Naive thymus-derived CD4-positive, alpha-beta T cell (primary cell): ENCODE measurements around the gene TEPSIN. TPM values are rescaled to one million over a fixed set of nuclear protein-coding genes. Genes with fewer than 3 reads are reported as not detected.
A peak's percentile ranks its signal among the peaks of the same experiment; 100 is the strongest.

Source experiments
- ATAC-seq: fragments of 150-1000 bp; cut with Tn5 transposase; 2 replicates; pipeline ENCODE4 v1.10.0; 2021; ENCODE audit warnings: mild to moderate bottlenecking, moderate library complexity
- CTCF ChIA-PET: fragments of 350-600 bp; sonication (Branson Sonifier 250); formaldehyde crosslinking; loops from one replicate; lab custom pipeline; 2021; ENCODE audit warnings: antibody characterized with exemption; lab: Charles Lee
- POLR2A ChIA-PET: fragments of 350-600 bp; sonication (Branson Sonifier 250); formaldehyde crosslinking; loops from one replicate; lab custom pipeline; 2021; ENCODE audit warnings: antibody characterized with exemption, inconsistent platforms; lab: Charles Lee
- DNase-seq, 9 donors: peaks; one replicate each; pipeline versions ENCODE4 v3.0.0 to v3.0.0-alpha.2; 2020 to 2022; ENCODE audit warnings: mixed read lengths in 1 of 9
- H3K27ac ChIP-seq: one replicate; pipeline ENCODE4 v1.7.0; 2013; ENCODE audit warnings: mild to moderate bottlenecking, low read depth, low read length, moderate library complexity
- H3K27me3 ChIP-seq, 2 donors: one replicate each; pipeline ENCODE4 v1.7.0; 2013; ENCODE audit warnings: low read length in 2 of 2, mild to moderate bottlenecking in 2 of 2, moderate library complexity in 2 of 2; ENCODE audit not compliant: control insufficient read depth in 2 of 2, insufficient read depth in 2 of 2
- H3K36me3 ChIP-seq, 3 experiments: 1 replicate in 2 of 3; 2 replicates in 1 of 3; pipeline ENCODE4 v1.7.0; 2013; ENCODE audit warnings: low read length in 3 of 3, mild to moderate bottlenecking in 3 of 3, moderate library complexity in 1 of 3; ENCODE audit not compliant: insufficient read depth in 3 of 3, control insufficient read depth in 2 of 3
- H3K4me1 ChIP-seq, 2 donors: one replicate each; pipeline ENCODE4 v1.7.0; 2013; ENCODE audit warnings: low read length in 2 of 2, mild to moderate bottlenecking in 2 of 2, moderate library complexity in 1 of 2; ENCODE audit not compliant: control insufficient read depth in 2 of 2, insufficient read depth in 2 of 2
- H3K4me3 ChIP-seq: 2 replicates; pipeline ENCODE4 v1.7.0; 2013; ENCODE audit warnings: mild to moderate bottlenecking, low read length
- H3K9me3 ChIP-seq, 3 experiments: 1 replicate in 2 of 3; 2 replicates in 1 of 3; pipeline ENCODE4 v1.7.0; 2013; ENCODE audit warnings: low read length in 3 of 3; ENCODE audit not compliant: control insufficient read depth in 2 of 3
- H3K27ac Mint-ChIP-seq, 9 donors: one replicate each; pipeline ENCODE4 v1.8.0; 2020 to 2022; ENCODE audit warnings: mixed read lengths in 9 of 9, mild to moderate bottlenecking in 8 of 9, moderate library complexity in 5 of 9, inconsistent platforms in 2 of 9
- H3K27me3 Mint-ChIP-seq, 5 donors: one replicate each; pipeline ENCODE4 v1.8.0; 2021 to 2022; ENCODE audit warnings: mixed read lengths in 5 of 5, mild to moderate bottlenecking in 1 of 5
- H3K36me3 Mint-ChIP-seq, 5 donors: one replicate each; pipeline ENCODE4 v1.8.0; 2020 to 2022; ENCODE audit warnings: mixed read lengths in 5 of 5, mild to moderate bottlenecking in 3 of 5, inconsistent platforms in 1 of 5
- H3K4me1 Mint-ChIP-seq, 7 donors: one replicate each; pipeline ENCODE4 v1.8.0; 2020 to 2022; ENCODE audit warnings: mixed read lengths in 7 of 7, mild to moderate bottlenecking in 3 of 7, inconsistent platforms in 1 of 7
- H3K4me3 Mint-ChIP-seq, 10 donors: one replicate each; pipeline ENCODE4 v1.8.0; 2020 to 2022; ENCODE audit warnings: mild to moderate bottlenecking in 10 of 10, mixed read lengths in 10 of 10, moderate library complexity in 6 of 10, inconsistent platforms in 2 of 10
- H3K9me3 Mint-ChIP-seq, 11 donors: one replicate each; pipeline ENCODE4 v1.8.0; 2020 to 2022; ENCODE audit warnings: mixed read lengths in 11 of 11, mild to moderate bottlenecking in 4 of 11, inconsistent platforms in 1 of 11, moderate library complexity in 1 of 11
- intact Hi-C, 2 donors: fragments of 100-400 bp; cut with micrococcal nuclease; formaldehyde crosslinking; loops; one replicate each; pipeline ENCODE4 v1.15.1; 2023
- polyA plus RNA-seq, 2 donors: library from polyadenylated mRNA; unstranded; fragments of 300-500 nt; fragmentation: Illumina TruSeq; gene quantifications; one replicate each; pipeline ENCODE4 v1.2.3, GENCODE V29; 2021
- total RNA-seq, 6 experiments: library from RNA in 5 of 6; stranded (reverse) in 5 of 6; gene quantifications; 1 replicate in 5 of 6; 2 replicates in 1 of 6; pipeline ENCODE4 v1.2.3 and lab custom pipeline; 2021 to 2026

TEPSIN gene
- total and polyA plus RNA-seq, 7 experiments from 2014 or later, result 3.2 to 115 (median 87.9) TPM

GRCh38 chr17:81261582-81262336, 22.9 kb upstream of the TEPSIN start:
- no peaks in the 10 kb centered on the region for H3K4me1 ChIP-seq
- no peaks in the 10 kb centered on the region for H3K9me3 ChIP-seq
- H3K4me3 Mint-ChIP-seq, result no peak overlapping the region
- H3K27me3 Mint-ChIP-seq, result no peaks in the 10 kb centered on the region
- ATAC-seq, result no peak
- intact Hi-C loops, result no loop called here
- peaks cover 5 to 25% (median 8%) of the 10 kb centered on the region in 5 donors for H3K36me3 Mint-ChIP-seq
- no peak overlapping the region for H3K27ac Mint-ChIP-seq
- no peaks in the 10 kb centered on the region for H3K27me3 ChIP-seq
- peaks cover 0 to 2% (median 0%) of the 10 kb centered on the region in 7 donors for H3K4me1 Mint-ChIP-seq
- H3K4me3 ChIP-seq, result no peak overlapping the region
- no peak overlapping the region for H3K27ac ChIP-seq
- no peak for DNase-seq
- no peaks in the 10 kb centered on the region for H3K9me3 Mint-ChIP-seq
- ChIA-PET CTCF (no interaction called here), POLR2A (no interaction called here)
- peaks cover 0 to 93% (median 0%) of the 10 kb centered on the region in 3 experiments for H3K36me3 ChIP-seq

GRCh38 chr17:81261096-81261495, 22.2 kb upstream of the TEPSIN start:
- Mint-ChIP-seq H3K27ac (no peak overlapping the region), H3K4me3 (peak overlapping the region in 1 of 10 donors; percentile 7), H3K27me3 (no peaks in the 10 kb centered on the region), H3K4me1 (no peaks in the 10 kb centered on the region), H3K9me3 (no peaks in the 10 kb centered on the region), H3K36me3 (peaks cover 3 to 25% (median 7%) of the 10 kb centered on the region in 5 donors)
- CTCF ChIA-PET, result no interaction called here
- H3K27me3 ChIP-seq, result no peaks in the 10 kb centered on the region
- intact Hi-C loops, result no loop called here
- DNase-seq, result no peak
- no peak for ATAC-seq
- POLR2A ChIA-PET, result no interaction called here
- no peak overlapping the region for H3K27ac ChIP-seq
- no peaks in the 10 kb centered on the region for H3K9me3 ChIP-seq
- no peak overlapping the region for H3K4me3 ChIP-seq
- H3K4me1 ChIP-seq, result no peaks in the 10 kb centered on the region
- H3K36me3 ChIP-seq, result peaks cover 0 to 97% (median 0%) of the 10 kb centered on the region in 3 experiments

- intact Hi-C loops, result no loop called here
- Mint-ChIP-seq H3K27ac (no peak overlapping the region), H3K36me3 (peaks cover 0 to 21% (median 4%) of the 10 kb centered on the region in 5 donors), H3K4me3 (no peak overlapping the region), H3K27me3 (no peaks in the 10 kb centered on the region), H3K4me1 (no peaks in the 10 kb centered on the region), H3K9me3 (no peaks in the 10 kb centered on the region)
- POLR2A ChIA-PET, result no interaction called here
- CTCF ChIA-PET, result no interaction called here
- no peak overlapping the region for H3K27ac ChIP-seq
- no peak for ATAC-seq
- no peaks in the 10 kb centered on the region for H3K9me3 ChIP-seq
- H3K4me3 ChIP-seq, result no peak overlapping the region
- peaks cover 0 to 97% (median 0%) of the 10 kb centered on the region in 3 experiments for H3K36me3 ChIP-seq
- DNase-seq, result no peak
- H3K4me1 ChIP-seq, result no peaks in the 10 kb centered on the region
- H3K27me3 ChIP-seq, result no peaks in the 10 kb centered on the region
Observed at GRCh38 chr17:81260641-81261040, 21.8 kb upstream of the TEPSIN start.

GRCh38 chr17:81260171-81260570, 21.3 kb upstream of the TEPSIN start:
- intact Hi-C loops, result no loop called here
- H3K36me3 ChIP-seq, result peaks cover 0 to 97% (median 0%) of the 10 kb centered on the region in 3 experiments
- H3K9me3 ChIP-seq, result no peaks in the 10 kb centered on the region
- Mint-ChIP-seq H3K9me3 (no peaks in the 10 kb centered on the region), H3K27me3 (no peaks in the 10 kb centered on the region), H3K27ac (no peak overlapping the region), H3K36me3 (peaks cover 0 to 16% (median 0%) of the 10 kb centered on the region in 5 donors), H3K4me3 (no peak overlapping the region), H3K4me1 (no peaks in the 10 kb centered on the region)
- no peaks in the 10 kb centered on the region for H3K27me3 ChIP-seq
- ChIA-PET CTCF (no interaction called here), POLR2A (no interaction called here)
- H3K27ac ChIP-seq, result no peak overlapping the region
- ATAC-seq (no peak), DNase-seq (no peak)
- H3K4me1 ChIP-seq, result no peaks in the 10 kb centered on the region
- H3K4me3 ChIP-seq, result no peak overlapping the region

GRCh38 chr17:81259058-81259605, 20.3 kb upstream of the TEPSIN start:
- no peak for DNase-seq
- intact Hi-C loops, result loop anchor here in 1 of 2 donors (10.0 kb wide), 1 partner anchor 126 kb away; no protein-coding TSS in a partner anchor
- H3K36me3 Mint-ChIP-seq, result peaks cover 0 to 13% (median 0%) of the 10 kb centered on the region in 5 donors
- CTCF ChIA-PET, result interaction anchor here (1.2 kb wide), 1 partner anchor 226 kb away, joined by 3 read pairs; no protein-coding TSS in a partner anchor
- H3K27ac ChIP-seq, result no peak overlapping the region
- POLR2A ChIA-PET, result no interaction called here
- H3K9me3 Mint-ChIP-seq, result no peaks in the 10 kb centered on the region
- no peaks in the 10 kb centered on the region for H3K9me3 ChIP-seq
- no peak for ATAC-seq
- no peaks in the 10 kb centered on the region for H3K4me1 Mint-ChIP-seq
- H3K27me3 Mint-ChIP-seq, result no peaks in the 10 kb centered on the region
- H3K27ac Mint-ChIP-seq, result no peak overlapping the region
- no peaks in the 10 kb centered on the region for H3K27me3 ChIP-seq
- peaks cover 0 to 92% (median 0%) of the 10 kb centered on the region in 3 experiments for H3K36me3 ChIP-seq
- no peak overlapping the region for H3K4me3 Mint-ChIP-seq
- H3K4me1 ChIP-seq, result no peaks in the 10 kb centered on the region
- no peak overlapping the region for H3K4me3 ChIP-seq

GRCh38 chr17:81258292-81258691, 19.4 kb upstream of the TEPSIN start:
- no peak overlapping the region for H3K4me3 Mint-ChIP-seq
- no peak for DNase-seq
- peaks cover 1 to 13% (median 5%) of the 10 kb centered on the region in 5 donors for H3K36me3 Mint-ChIP-seq
- no peak overlapping the region for H3K27ac Mint-ChIP-seq
- intact Hi-C loops, result loop anchor here in 1 of 2 donors (10.0 kb wide), 1 partner anchor 127 kb away; no protein-coding TSS in a partner anchor
- peaks cover 3 to 7% (median 4%) of the 10 kb centered on the region in 7 donors for H3K4me1 Mint-ChIP-seq
- no peak for ATAC-seq
- H3K9me3 ChIP-seq, result no peaks in the 10 kb centered on the region
- H3K4me1 ChIP-seq, result no peaks in the 10 kb centered on the region
- no peaks in the 10 kb centered on the region for H3K27me3 ChIP-seq
- peaks cover 0 to 83% (median 0%) of the 10 kb centered on the region in 3 experiments for H3K36me3 ChIP-seq
- POLR2A ChIA-PET, result no interaction called here
- CTCF ChIA-PET, result interaction anchor here (0.6 to 1.2 kb wide), 2 partner anchors 226 to 752 kb away, joined by 3 read pairs; no protein-coding TSS in a partner anchor
- H3K4me3 ChIP-seq, result no peak overlapping the region
- H3K27ac ChIP-seq, result no peak overlapping the region
- H3K27me3 Mint-ChIP-seq, result no peaks in the 10 kb centered on the region
- peaks cover 0 to 3% (median 0%) of the 10 kb centered on the region in 11 donors for H3K9me3 Mint-ChIP-seq
